ENCODE measurements around the gene KIF26B. TPM values are rescaled to one million over a fixed set of nuclear protein-coding genes. Genes with fewer than 3 reads are reported as not detected.

The KIF26B gene
- polyA plus RNA-seq, 2 of the 4 experiments (the other 2 are of a cell fraction), result 0.01 to 0.04 TPM

- H3K4me1 ChIP-seq, result no peaks in the 10 kb centered on the region
- no peak for TF ChIP-seq MAX (IDR thresholded peaks at IDR 0.05)
- TF ChIP-seq ESRRA (IDR thresholded peaks at IDR 0.05; ENCODE audit: borderline replicate concordance, low read length), result no peak
- TF ChIP-seq CEBPB (IDR thresholded peaks at IDR 0.05), result no peak
- TF ChIP-seq CHD2 (IDR thresholded peaks at IDR 0.05; ENCODE audit: low read length, partially characterized antibody), result no peak
- TF ChIP-seq NPAS2 (CRISPR knock-in tag; IDR thresholded peaks at IDR 0.05; ENCODE audit: borderline replicate concordance), result no peak
- TF ChIP-seq RFX5 (IDR thresholded peaks at IDR 0.05), result no peak
- no peak for TF ChIP-seq CHD4 (IDR thresholded peaks at IDR 0.05; ENCODE audit: borderline replicate concordance)
- TF ChIP-seq SREBF2 (IDR thresholded peaks at IDR 0.05), result no peak
- TF ChIP-seq HMGXB4 (CRISPR knock-in tag; IDR thresholded peaks at IDR 0.05; ENCODE audit: borderline replicate concordance), result no peak
- no peak for TF ChIP-seq RARB (CRISPR knock-in tag; IDR thresholded peaks at IDR 0.05)
- no peak for TF ChIP-seq BHLHE40 (IDR thresholded peaks at IDR 0.05; ENCODE audit: low read depth, low read length)
- no peak for TF ChIP-seq MAZ (IDR thresholded peaks at IDR 0.05; ENCODE audit: borderline replicate concordance, low read depth, low read length)
- TF ChIP-seq HES2 (IDR thresholded peaks at IDR 0.05), result no peak
- TF ChIP-seq CTCF (IDR thresholded peaks at IDR 0.05), result no peak
- no peak for TF ChIP-seq HOXB5 (CRISPR knock-in tag; IDR thresholded peaks at IDR 0.05)
- H3K4me2 ChIP-seq, result no peak overlapping the region
- H3K9me3 ChIP-seq, result no peaks in the 10 kb centered on the region
- ChIA-PET CTCF (no interaction called here), POLR2A (no interaction called here)
- no peak for ATAC-seq
- WGBS (ENCODE audit: missing lambda C conversion rate), result 63% methylated on average over 11 of the region's 11 CpGs
- H3K27ac ChIP-seq, result no peak overlapping the region
- H3K4me3 ChIP-seq, result no peak overlapping the region
- DNase-seq (ENCODE audit: low read depth in 1 of 2, low spot score in 1 of 2), result no peak
- no peak for FAIRE-seq
These were observed 206.3 kb downstream of the KIF26B start for GRCh38 chr1:245361065-245361464.

GRCh38 chr1:245361951-245362350 lies 207.2 kb downstream of the KIF26B start:
- Histone ChIP-seq H3K9me3 (no peaks in the 10 kb centered on the region), H3K4me3 (no peak overlapping the region), H3K27ac (no peak overlapping the region), H3K4me2 (no peak overlapping the region), H3K4me1 (no peaks in the 10 kb centered on the region)
- no peak for ATAC-seq
- TF ChIP-seq MAX (IDR thresholded peaks at IDR 0.05) (no peak), HDAC2 (IDR thresholded peaks at IDR 0.05) (no peak), SMC3 (IDR thresholded peaks at IDR 0.05) (no peak), ESRRA (IDR thresholded peaks at IDR 0.05; ENCODE audit: borderline replicate concordance, low read length) (no peak), BHLHE40 (IDR thresholded peaks at IDR 0.05; ENCODE audit: low read depth, low read length) (no peak), GATA3 (IDR thresholded peaks at IDR 0.05; ENCODE audit: borderline replicate concordance) (no peak), RCOR1 (IDR thresholded peaks at IDR 0.05; ENCODE audit: low read depth, low read length) (no peak), JUNB (IDR thresholded peaks at IDR 0.05) (no peak), CBX2 (IDR thresholded peaks at IDR 0.05; ENCODE audit: borderline replicate concordance, low read depth) (no peak), EHMT2 (IDR thresholded peaks at IDR 0.05; ENCODE audit: low read depth) (no peak), USF2 (IDR thresholded peaks at IDR 0.05) (no peak), HEYL (CRISPR knock-in tag; IDR thresholded peaks at IDR 0.05) (no peak), FOSB (CRISPR knock-in tag; IDR thresholded peaks at IDR 0.05) (no peak), CEBPB (IDR thresholded peaks at IDR 0.05) (no peak), EP300 (IDR thresholded peaks at IDR 0.05) (no peak), CTCF (IDR thresholded peaks at IDR 0.05) (no peak), EHF (CRISPR knock-in tag; IDR thresholded peaks at IDR 0.05) (no peak)
- no peak for FAIRE-seq
- DNase-seq (ENCODE audit: low read depth in 1 of 2, low spot score in 1 of 2), result no peak
- WGBS (ENCODE audit: missing lambda C conversion rate), result 57% methylated on average over 15 of the region's 15 CpGs
- ChIA-PET CTCF (interaction anchor here (0.8 to 1.1 kb wide), 2 partner anchors 10 to 55 kb away, joined by 3 read pairs; no protein-coding TSS in a partner anchor), POLR2A (no interaction called here)

Data from A549 (cell line).